Prostate gland (tissue), 2 donors: ENCODE data around the gene CNKSR3. TPM values are rescaled to one million over a fixed set of nuclear protein-coding genes. Genes with fewer than 3 reads are reported as not detected.

ENCODE experiments used
- DNase-seq: peaks from one replicate; pipeline ENCODE4 v3.0.0-alpha.2; 2019; ENCODE audit warnings: low spot score
- H3K27ac ChIP-seq, 2 donors: fragments of 200-600 bp; sonication (generic); 2 replicates each; pipeline ENCODE4 v1.5.1; 2017 to 2019
- H3K27me3 ChIP-seq: fragments of 200-600 bp; sonication (generic); replicated peaks from 2 replicates; pipeline ENCODE4 v1.5.1; 2019; ENCODE audit not compliant: insufficient read depth
- H3K36me3 ChIP-seq, 2 donors: fragments of 200-600 bp; sonication (generic); 1 replicate in 1 of 2; 2 replicates in 1 of 2; pipeline versions ENCODE4 v1.5.1 to v1.8.1; 2017 to 2019
- H3K4me1 ChIP-seq: fragments of 200-600 bp; sonication (generic); replicated peaks from 2 replicates; pipeline ENCODE4 v1.5.1; 2019
- H3K4me3 ChIP-seq, 2 donors: fragments of 200-600 bp; sonication (generic); 2 replicates each; pipeline ENCODE4 v1.5.1; 2017 to 2019
- H3K9me3 ChIP-seq: fragments of 200-600 bp; sonication (generic); 2 replicates; pipeline ENCODE4 v1.5.1; 2017
- POLR2A ChIP-seq: fragments of 450-650 bp; IDR thresholded peaks from one replicate; pipeline ENCODE4 v1.6.1; 2016; ENCODE audit warnings: antibody characterized with exemption, mild to moderate bottlenecking
- POLR2AphosphoS5 ChIP-seq: sonication (generic); formaldehyde crosslinking; IDR thresholded peaks from one replicate; pipeline ENCODE4 v1.6.1; 2017; ENCODE audit warnings: antibody characterized with exemption
- WGBS: methylation state at CpG from one replicate; pipeline ENCODE4 v1.1.5; 2018; 5-methylcytosine and 5-hydroxymethylcytosine counted together
- intact Hi-C: fragments of 100-400 bp; cut with DNase I; formaldehyde crosslinking; loops from one replicate; pipeline ENCODE4 v1.14.2; 2022
- total RNA-seq, 2 donors: library from RNA; depleted of rRNA; stranded (reverse); fragments of >200 nt; gene quantifications; one replicate each; pipeline ENCODE4 v1.1.0, GENCODE V29; 2016
- TF ChIP-seq, protein P1 (sequence below), 4 experiments: fragments of 200-600 bp in 2 of 4; fragments of 450-650 bp in 2 of 4; sonication (generic) in 2 of 4; IDR thresholded peaks; 1 replicate in 3 of 4; 2 replicates in 1 of 4; pipeline ENCODE4 v1.5.1; 2016 to 2019; ENCODE audit warnings: antibody characterized with exemption in 4 of 4, mild to moderate bottlenecking in 2 of 4, moderate library complexity in 2 of 4

Gene CNKSR3
- total RNA-seq, 2 donors from 2014 or later: 8.7 to 23.5 TPM

DNA sequence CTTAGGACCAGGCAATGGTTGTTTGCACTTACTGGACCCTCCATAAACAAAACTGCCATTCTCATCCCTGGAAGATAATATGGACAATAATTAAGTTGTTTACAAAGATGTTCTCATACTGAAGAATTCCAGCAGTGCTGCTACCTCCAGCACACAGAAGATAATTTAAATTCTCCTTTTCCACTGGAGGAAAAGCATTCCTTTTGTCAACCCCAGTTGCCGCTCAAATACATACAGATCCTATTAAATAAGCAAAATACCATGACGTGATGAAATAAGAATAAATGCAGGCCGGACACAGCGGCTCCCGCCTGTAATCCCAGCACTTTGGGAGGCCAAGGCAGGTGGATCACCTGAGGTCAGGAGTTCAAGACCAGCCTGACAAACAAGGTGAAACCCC lies 99.4 kb downstream of the CNKSR3 start:
- Histone ChIP-seq H3K36me3 (no peaks in the 10 kb centered on the region), H3K27ac (peak overlapping the region; percentile 44 to 59), H3K4me1 (no peaks in the 10 kb centered on the region), H3K9me3 (no peaks in the 10 kb centered on the region), H3K27me3 (no peaks in the 10 kb centered on the region), H3K4me3 (no peak overlapping the region)
- TF ChIP-seq, protein P1, sequence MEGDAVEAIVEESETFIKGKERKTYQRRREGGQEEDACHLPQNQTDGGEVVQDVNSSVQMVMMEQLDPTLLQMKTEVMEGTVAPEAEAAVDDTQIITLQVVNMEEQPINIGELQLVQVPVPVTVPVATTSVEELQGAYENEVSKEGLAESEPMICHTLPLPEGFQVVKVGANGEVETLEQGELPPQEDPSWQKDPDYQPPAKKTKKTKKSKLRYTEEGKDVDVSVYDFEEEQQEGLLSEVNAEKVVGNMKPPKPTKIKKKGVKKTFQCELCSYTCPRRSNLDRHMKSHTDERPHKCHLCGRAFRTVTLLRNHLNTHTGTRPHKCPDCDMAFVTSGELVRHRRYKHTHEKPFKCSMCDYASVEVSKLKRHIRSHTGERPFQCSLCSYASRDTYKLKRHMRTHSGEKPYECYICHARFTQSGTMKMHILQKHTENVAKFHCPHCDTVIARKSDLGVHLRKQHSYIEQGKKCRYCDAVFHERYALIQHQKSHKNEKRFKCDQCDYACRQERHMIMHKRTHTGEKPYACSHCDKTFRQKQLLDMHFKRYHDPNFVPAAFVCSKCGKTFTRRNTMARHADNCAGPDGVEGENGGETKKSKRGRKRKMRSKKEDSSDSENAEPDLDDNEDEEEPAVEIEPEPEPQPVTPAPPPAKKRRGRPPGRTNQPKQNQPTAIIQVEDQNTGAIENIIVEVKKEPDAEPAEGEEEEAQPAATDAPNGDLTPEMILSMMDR (IDR thresholded peaks at IDR 0.05): no peak
- TF ChIP-seq POLR2AphosphoS5: no peak
- no peak for TF ChIP-seq POLR2A
- WGBS: 72% methylated on average over 5 of the region's 5 CpGs
- DNase-seq: no peak
- intact Hi-C loops: loop anchor here (5.0 kb wide), 1 partner anchor 96 kb away; no protein-coding TSS in a partner anchor

- Histone ChIP-seq H3K9me3 (no peaks in the 10 kb centered on the region), H3K4me3 (no peak overlapping the region), H3K27me3 (no peaks in the 10 kb centered on the region), H3K27ac (peak overlapping the region; percentile 44 to 59), H3K4me1 (no peaks in the 10 kb centered on the region), H3K36me3 (no peaks in the 10 kb centered on the region)
- intact Hi-C loops: loop anchor here (5.0 kb wide), 1 partner anchor 97 kb away; no protein-coding TSS in a partner anchor
- 16% methylated on average over 8 of the region's 8 CpGs for WGBS
- DNase-seq: peak; percentile 40
- no peak for TF ChIP-seq POLR2A
- TF ChIP-seq POLR2AphosphoS5: peak; percentile 82
- TF ChIP-seq, protein P1 (IDR thresholded peaks at IDR 0.05): no peak
Measured at GRCh38 chr6:154410619-154411072, 99.8 kb downstream of the CNKSR3 start.

GRCh38 chr6:154408891-154409500 lies 101.5 kb downstream of the CNKSR3 start:
- Histone ChIP-seq H3K36me3 (no peaks in the 10 kb centered on the region), H3K27ac (peak overlapping the region in 1 of 2 donors; percentile 30), H3K4me1 (no peaks in the 10 kb centered on the region), H3K9me3 (no peaks in the 10 kb centered on the region), H3K27me3 (no peaks in the 10 kb centered on the region), H3K4me3 (no peak overlapping the region)
- TF ChIP-seq, protein P1 (IDR thresholded peaks at IDR 0.05): peak in 2 of 4 experiments; percentile 31 to 39
- TF ChIP-seq POLR2AphosphoS5 (no peak), POLR2A (no peak)
- 34% methylated on average over 4 of the region's 4 CpGs for WGBS
- no peak for DNase-seq
- intact Hi-C loops: loop anchor here (2.0 kb wide), 1 partner anchor 254 kb away; no protein-coding TSS in a partner anchor

GRCh38 chr6:154407440-154407839 lies 103.0 kb downstream of the CNKSR3 start:
- Histone ChIP-seq H3K4me3 (no peak overlapping the region), H3K9me3 (no peaks in the 10 kb centered on the region), H3K27ac (no peak overlapping the region), H3K27me3 (no peaks in the 10 kb centered on the region), H3K4me1 (no peaks in the 10 kb centered on the region), H3K36me3 (no peaks in the 10 kb centered on the region)
- DNase-seq: no peak
- TF ChIP-seq POLR2AphosphoS5 (no peak), POLR2A (no peak)
- TF ChIP-seq, protein P1 (IDR thresholded peaks at IDR 0.05): no peak
- intact Hi-C loops: no loop called here
- 97% methylated on average over 5 of the region's 5 CpGs for WGBS

DNA sequence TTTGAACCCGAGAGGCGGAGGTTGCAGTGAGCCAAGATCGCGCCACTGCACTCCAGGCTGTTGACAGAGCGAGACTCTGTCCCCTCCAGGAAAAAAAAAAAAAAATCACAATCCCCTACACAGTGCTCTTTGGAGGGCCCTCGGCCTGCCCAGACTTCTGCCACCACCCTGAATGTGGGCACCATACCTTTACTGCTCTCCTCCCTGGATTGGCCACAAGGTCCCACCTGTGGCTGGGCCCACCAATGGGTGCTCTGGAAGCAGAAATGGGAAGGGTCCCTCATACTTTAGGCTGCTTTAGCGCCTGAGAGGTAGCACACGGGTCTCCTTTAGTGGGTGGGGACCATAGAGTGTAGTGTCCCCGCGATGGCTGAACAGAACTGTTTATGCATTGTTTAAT lies 103.6 kb downstream of the CNKSR3 start:
- DNase-seq: no peak
- H3K36me3 ChIP-seq: no peaks in the 10 kb centered on the region
- WGBS: 96% methylated on average over 10 of the region's 10 CpGs
- no peaks in the 10 kb centered on the region for H3K9me3 ChIP-seq
- H3K4me1 ChIP-seq: no peaks in the 10 kb centered on the region
- no peak for TF ChIP-seq POLR2A
- TF ChIP-seq, protein P1 (IDR thresholded peaks at IDR 0.05): no peak
- TF ChIP-seq POLR2AphosphoS5: no peak
- no peaks in the 10 kb centered on the region for H3K27me3 ChIP-seq
- H3K4me3 ChIP-seq: no peak overlapping the region
- intact Hi-C loops: no loop called here
- H3K27ac ChIP-seq: no peak overlapping the region
